SH-SY5Y (cell line): ENCODE measurements around the gene PPP2R5B.

Experiments
- GATA2 ChIP-seq: IDR thresholded peaks from 2 replicates; pipeline ENCODE4 v1.6.1; 2011; ENCODE audit warnings: mild to moderate bottlenecking, low read depth, low read length
- GATA3 ChIP-seq: IDR thresholded peaks from 2 replicates; pipeline ENCODE4 v1.6.1; 2011; ENCODE audit warnings: low read depth, mild to moderate bottlenecking, low read length, moderate library complexity

DNA sequence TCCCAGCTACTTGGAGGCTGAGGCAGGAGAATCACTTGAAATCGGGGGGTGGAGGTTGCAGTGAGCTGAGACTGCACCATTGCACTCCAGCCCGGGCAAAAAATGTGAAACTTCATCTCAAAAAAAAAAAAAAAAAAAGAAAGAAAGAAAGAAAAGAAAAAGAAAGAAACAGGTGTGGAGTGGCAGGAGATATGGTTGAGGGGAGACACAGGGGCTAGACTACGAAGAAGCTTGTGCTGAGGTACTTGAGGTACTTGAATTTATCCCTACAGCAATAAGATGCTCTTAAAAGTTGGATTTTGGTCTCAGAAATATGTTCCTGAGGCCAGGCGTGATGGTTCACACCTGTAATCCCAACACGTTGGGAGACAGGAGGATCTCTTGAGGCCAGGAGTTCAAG is 49.6 kb downstream of the PPP2R5B start:
- no peak for TF ChIP-seq GATA2
- no peak for TF ChIP-seq GATA3
